Measurements from ENCODE around the gene SRRM3.

- TF ChIP-seq POLR2A (IDR thresholded peaks at IDR 0.05; ENCODE audit: low read depth, low read length) (no peak), POLR2AphosphoS5 (IDR thresholded peaks at IDR 0.05; ENCODE audit: low read depth, low read length) (no peak), TAF1 (IDR thresholded peaks at IDR 0.05; ENCODE audit: low read depth, low read length) (no peak), SPI1 (IDR thresholded peaks at IDR 0.05; ENCODE audit: low read depth, low read length) (no peak), POU2F2 (IDR thresholded peaks at IDR 0.05; ENCODE audit: low read depth, low read length) (no peak)
Observed at GRCh38 chr7:76216381-76217082, 14.8 kb downstream of the SRRM3 start.

All from GM12891 (cell line).